Left ventricle myocardium superior (tissue), 1 donor: Measurements from ENCODE around the gene ENTREP3. TPM values are rescaled to one million over a fixed set of nuclear protein-coding genes. Genes with fewer than 3 reads are reported as not detected.
A peak's percentile ranks its signal among the peaks of the same experiment; 100 is the strongest.

Experiments
- ATAC-seq: fragments of 200-7000 bp; cut with Tn5 transposase; one replicate; pipeline ENCODE4 v1.9.1; 2020; ENCODE audit warnings: mild to moderate bottlenecking, moderate library complexity
- DNase-seq: peaks from one replicate; pipeline ENCODE4 v3.0.0-alpha.2; 2020
- intact Hi-C: fragments of 100-400 bp; cut with micrococcal nuclease; formaldehyde crosslinking; loops from one replicate; pipeline ENCODE4 v1.11.0; 2022
- total RNA-seq: library from RNA; stranded (reverse); fragmentation: NEBNext Ultra II Directional; extraction: Animal tissue kit (Norgen Biotek cat#: 25700); gene quantifications from one replicate; pipeline ENCODE4 v1.2.1, GENCODE V29; 2021
- donor health status: DM: no; HTN: yes; CAD: no; lungs with severe emphysema.

Gene ENTREP3
- total RNA-seq, 1 donor from 2014 or later = 15.0 TPM

- ATAC-seq (no peak), DNase-seq (no peak)
- intact Hi-C loops = no loop called here
Observed at GRCh38 chr1:155282488-155283091, 27.3 kb upstream of the ENTREP3 start.

GRCh38 chr1:155279268-155279667, 24.0 kb upstream of the ENTREP3 start:
- intact Hi-C loops = loop anchor here (10.0 kb wide), 1 partner anchor 46 kb away; the partner anchor contains the start of gene RUSC1
- ATAC-seq (no peak), DNase-seq (no peak)

- DNase-seq (no peak), ATAC-seq (no peak)
- intact Hi-C loops = loop anchor here (10.0 kb wide), 1 partner anchor 46 kb away; the partner anchor contains the start of gene RUSC1
Observed at GRCh38 chr1:155278689-155279160, 23.4 kb upstream of the ENTREP3 start.

GRCh38 chr1:155277902-155278688, 22.8 kb upstream of the ENTREP3 start:
- ATAC-seq = peak; percentile 11
- DNase-seq = peak; percentile 69
- intact Hi-C loops = loop anchor here (10.0 kb wide), 1 partner anchor 47 kb away; the partner anchor contains the start of gene RUSC1

GRCh38 chr1:155277070-155277901, 22.0 kb upstream of the ENTREP3 start, which contains the start of gene HCN3:
Gene HCN3 (plus strand): TSS chr1:155277463. CDS start chr1:155277591, 128 bp downstream.
- intact Hi-C loops = loop anchor here (10.0 kb wide), 1 partner anchor 48 kb away; the partner anchor contains the start of gene RUSC1
- peak; percentile 99 for DNase-seq
- ATAC-seq = peak; percentile 86

- ATAC-seq (peak; percentile 90), DNase-seq (peak; percentile 98)
- intact Hi-C loops = loop anchor here (10.0 kb wide), 1 partner anchor 51 kb away; the partner anchor contains the start of gene RUSC1
Observed at GRCh38 chr1:155273343-155274245, 18.3 kb upstream of the ENTREP3 start, which contains the start of gene CLK2. Gene CLK2 (minus strand): TSS chr1:155273504. CDS start chr1:155270977, 2,527 bp downstream.

- ATAC-seq = peak; percentile 45
- intact Hi-C loops = loop anchor here (10.0 kb wide), 1 partner anchor 52 kb away; the partner anchor contains the start of gene RUSC1
Observed at GRCh38 chr1:155272466-155273342, 17.4 kb upstream of the ENTREP3 start.

GRCh38 chr1:155269381-155269780, 14.1 kb upstream of the ENTREP3 start:
- intact Hi-C loops = no loop called here
- DNase-seq (no peak), ATAC-seq (no peak)

More at GRCh38 chr1:155272466-155273342, 17.4 kb upstream of the ENTREP3 start:
- DNase-seq = no peak

- intact Hi-C loops = no loop called here
- no peak for DNase-seq
- ATAC-seq = no peak
Observed at GRCh38 chr1:155268630-155269029, 13.3 kb upstream of the ENTREP3 start.

GRCh38 chr1:155267373-155267772, 12.1 kb upstream of the ENTREP3 start:
- ATAC-seq = peak; percentile 52
- intact Hi-C loops = no loop called here
- DNase-seq = no peak

- DNase-seq = no peak
- intact Hi-C loops = no loop called here
- ATAC-seq = no peak
Observed at GRCh38 chr1:155266553-155266952, 11.3 kb upstream of the ENTREP3 start.

- DNase-seq = no peak
- ATAC-seq = no peak
- intact Hi-C loops = no loop called here
Observed at GRCh38 chr1:155263067-155263466, 7.8 kb upstream of the ENTREP3 start.

GRCh38 chr1:155261852-155262673, 6.8 kb upstream of the ENTREP3 start, which contains the start of gene SCAMP3:
Gene SCAMP3 (minus strand): TSS chr1:155262360. CDS start chr1:155262151, 209 bp downstream.
- intact Hi-C loops = no loop called here
- peak; percentile 94 for DNase-seq
- peak; percentile 97 for ATAC-seq

- ATAC-seq = no peak
- intact Hi-C loops = no loop called here
- DNase-seq = no peak
Observed at GRCh38 chr1:155261493-155261851, 6.2 kb upstream of the ENTREP3 start.

GRCh38 chr1:155260276-155260675, 5.0 kb upstream of the ENTREP3 start:
- intact Hi-C loops = no loop called here
- DNase-seq (no peak), ATAC-seq (no peak)
